ENCODE data around the gene STARD10.

DNA sequence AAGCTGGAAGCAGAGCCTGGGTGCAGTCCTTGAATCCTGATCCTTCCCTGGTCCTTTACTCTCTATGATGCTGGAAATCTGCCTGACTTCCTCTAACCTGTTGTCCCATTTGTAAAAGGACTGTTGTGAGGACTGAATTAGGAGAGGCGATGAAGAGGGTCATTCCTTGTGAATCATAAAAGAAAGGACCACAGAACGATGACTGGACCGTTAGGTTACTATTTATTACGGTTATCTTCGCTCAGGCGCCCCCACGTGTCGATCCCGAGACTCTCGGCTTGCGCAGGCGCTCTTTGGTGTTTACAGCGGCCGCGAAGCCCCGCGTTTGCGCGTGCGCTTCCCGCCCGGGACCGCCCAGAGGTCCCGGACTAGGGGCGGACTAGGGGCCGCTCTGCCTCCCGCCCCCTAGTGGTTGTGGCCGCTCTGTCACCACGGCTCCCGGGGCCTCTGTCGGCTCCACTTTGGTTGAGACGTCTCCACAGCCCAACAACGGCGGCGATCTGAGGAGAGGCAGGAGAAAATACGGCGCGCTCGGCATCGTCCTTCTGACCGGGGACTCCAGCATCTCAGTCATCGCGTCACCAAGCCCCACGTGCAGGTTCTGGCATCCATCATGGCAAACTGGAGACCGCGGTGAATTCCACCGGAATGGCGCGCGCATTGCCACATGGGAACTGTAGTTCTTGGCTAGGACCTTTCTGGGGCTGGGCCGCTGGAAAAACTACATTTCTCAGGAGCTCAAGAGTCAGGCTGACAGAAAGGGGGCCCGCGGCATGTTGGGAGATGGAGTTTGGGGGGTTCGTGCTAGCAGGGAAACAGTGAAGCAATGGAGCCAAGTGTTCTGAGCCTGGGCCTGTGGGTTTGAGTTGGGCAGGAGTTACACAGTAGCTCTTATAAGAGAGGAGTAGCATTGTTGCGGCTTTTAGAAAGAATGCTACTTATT, at the start of gene STARD10:
- TF ChIP-seq, protein P1, sequence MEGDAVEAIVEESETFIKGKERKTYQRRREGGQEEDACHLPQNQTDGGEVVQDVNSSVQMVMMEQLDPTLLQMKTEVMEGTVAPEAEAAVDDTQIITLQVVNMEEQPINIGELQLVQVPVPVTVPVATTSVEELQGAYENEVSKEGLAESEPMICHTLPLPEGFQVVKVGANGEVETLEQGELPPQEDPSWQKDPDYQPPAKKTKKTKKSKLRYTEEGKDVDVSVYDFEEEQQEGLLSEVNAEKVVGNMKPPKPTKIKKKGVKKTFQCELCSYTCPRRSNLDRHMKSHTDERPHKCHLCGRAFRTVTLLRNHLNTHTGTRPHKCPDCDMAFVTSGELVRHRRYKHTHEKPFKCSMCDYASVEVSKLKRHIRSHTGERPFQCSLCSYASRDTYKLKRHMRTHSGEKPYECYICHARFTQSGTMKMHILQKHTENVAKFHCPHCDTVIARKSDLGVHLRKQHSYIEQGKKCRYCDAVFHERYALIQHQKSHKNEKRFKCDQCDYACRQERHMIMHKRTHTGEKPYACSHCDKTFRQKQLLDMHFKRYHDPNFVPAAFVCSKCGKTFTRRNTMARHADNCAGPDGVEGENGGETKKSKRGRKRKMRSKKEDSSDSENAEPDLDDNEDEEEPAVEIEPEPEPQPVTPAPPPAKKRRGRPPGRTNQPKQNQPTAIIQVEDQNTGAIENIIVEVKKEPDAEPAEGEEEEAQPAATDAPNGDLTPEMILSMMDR (IDR thresholded peaks at IDR 0.05): peak; percentile 94 to 100 (median 100)
- TF ChIP-seq POLR2A (IDR thresholded peaks at IDR 0.05): peak in 3 of 4 donors; percentile 8 to 28 (median 16)

Measured in esophagus squamous epithelium (tissue), 4 donors.